HG03442 (cell line): Measurements from ENCODE around the gene MTX1.
"Not testable (repeated sequence)": the region's sequence is repeated elsewhere in the genome, so short reads cannot be mapped to it uniquely, and the experiment has no call there.

Source experiments
- ATAC-seq: cut with Tn5 transposase; IDR thresholded peaks from one replicate; pipeline ENCODE4 v1.9.1; 2021; ENCODE audit warnings: mild to moderate bottlenecking, moderate library complexity; ENCODE audit not compliant: unreplicated experiment

The MTX1 gene, protein sequence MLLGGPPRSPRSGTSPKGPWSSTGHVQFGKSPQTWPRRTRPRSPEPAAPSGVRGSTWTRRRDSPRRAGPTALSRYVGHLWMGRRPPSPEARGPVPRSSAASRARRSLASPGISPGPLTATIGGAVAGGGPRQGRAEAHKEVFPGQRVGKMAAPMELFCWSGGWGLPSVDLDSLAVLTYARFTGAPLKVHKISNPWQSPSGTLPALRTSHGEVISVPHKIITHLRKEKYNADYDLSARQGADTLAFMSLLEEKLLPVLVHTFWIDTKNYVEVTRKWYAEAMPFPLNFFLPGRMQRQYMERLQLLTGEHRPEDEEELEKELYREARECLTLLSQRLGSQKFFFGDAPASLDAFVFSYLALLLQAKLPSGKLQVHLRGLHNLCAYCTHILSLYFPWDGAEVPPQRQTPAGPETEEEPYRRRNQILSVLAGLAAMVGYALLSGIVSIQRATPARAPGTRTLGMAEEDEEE

GRCh38 chr1:155208541-155209311, at the start of gene MTX1:
Gene MTX1, plus strand, starts transcription at chr1:155208695. Its CDS starts 110 bp downstream, at chr1:155208805.
- peak; percentile 78 for ATAC-seq

GRCh38 chr1:155158991-155159390, 49.5 kb upstream of the MTX1 start:
- no peak for ATAC-seq

DNA sequence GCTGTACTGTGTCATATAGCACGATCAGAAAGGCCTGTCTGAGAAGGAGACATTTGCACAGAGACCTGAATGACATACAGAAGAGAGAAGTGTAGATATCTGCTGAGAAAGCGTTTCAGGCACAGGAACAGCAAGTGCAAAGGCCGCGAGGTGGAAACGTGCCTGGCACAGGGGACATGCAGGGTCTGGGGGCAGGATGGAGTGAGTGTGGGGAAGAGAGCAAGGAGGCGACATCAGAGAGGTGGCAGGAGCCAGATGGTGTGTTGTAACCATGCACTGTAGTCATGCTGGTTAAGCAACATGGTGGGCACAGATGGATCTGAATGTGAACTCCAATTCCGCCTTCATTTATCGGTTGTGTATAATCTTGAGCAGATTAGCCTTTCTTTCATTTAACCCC, 48.4 kb upstream of the MTX1 start:
- no peak for ATAC-seq

- ATAC-seq = not testable (repeated sequence)
Measured at GRCh38 chr1:155162631-155163030, 45.9 kb upstream of the MTX1 start.

- ATAC-seq = not testable (repeated sequence)
Measured at GRCh38 chr1:155163785-155164184, 44.7 kb upstream of the MTX1 start.

DNA sequence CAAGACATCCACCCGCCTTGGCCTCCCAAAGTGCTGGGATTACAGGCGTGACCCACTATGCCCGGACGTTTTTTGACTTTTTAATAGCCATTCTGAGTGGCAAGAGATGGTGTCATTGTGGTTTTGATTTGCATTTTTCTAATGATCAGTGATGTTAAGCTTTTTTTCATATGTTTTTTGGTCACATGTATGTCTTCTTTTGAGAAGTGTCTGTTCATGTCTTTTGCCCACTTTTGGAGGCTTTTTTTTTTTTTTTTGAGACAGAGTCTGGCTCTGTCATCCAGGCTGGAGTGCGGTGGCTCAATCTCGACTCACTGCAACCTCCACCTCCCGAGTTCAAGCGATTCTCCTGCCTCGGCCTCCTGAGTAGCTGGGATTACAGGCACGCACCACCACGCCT, 43.9 kb upstream of the MTX1 start:
- ATAC-seq = not testable (repeated sequence)

- ATAC-seq = no peak
Measured at GRCh38 chr1:155166051-155166470, 42.4 kb upstream of the MTX1 start.

DNA sequence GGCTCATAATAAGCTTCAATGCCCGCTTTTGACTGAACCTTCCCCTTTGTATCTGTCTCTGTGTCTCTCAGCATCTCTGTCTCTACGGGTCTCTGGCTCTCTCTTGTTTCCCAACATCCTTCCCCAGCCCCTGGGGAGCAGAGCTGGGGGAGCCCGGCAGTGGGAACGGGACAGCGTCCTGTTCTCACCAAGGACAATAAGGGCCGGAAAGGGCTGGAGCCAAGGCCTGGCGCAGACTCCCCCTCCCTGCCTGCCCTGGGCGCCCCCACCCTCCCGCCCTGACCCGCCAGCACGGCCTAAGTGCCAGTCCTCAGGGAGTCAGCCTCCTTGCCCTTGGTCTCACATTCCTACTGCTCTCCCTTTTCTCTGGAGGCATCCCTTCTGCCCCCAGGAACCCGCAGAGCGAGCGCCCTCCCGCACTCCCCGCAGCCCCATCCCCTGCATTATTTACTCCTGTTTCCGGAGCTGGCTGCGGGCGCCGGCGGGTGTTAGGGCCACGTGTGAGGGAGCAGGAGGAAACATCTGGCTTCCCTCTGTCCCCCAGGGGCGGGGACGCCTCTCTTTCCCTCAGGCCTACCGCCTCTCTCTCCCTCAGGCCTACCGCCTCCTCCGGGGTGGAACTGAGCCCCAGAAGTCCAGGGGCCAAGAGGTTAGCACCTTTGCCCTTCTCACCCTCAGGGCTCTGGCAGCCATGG, 41.9 kb upstream of the MTX1 start:
- ATAC-seq = no peak

- no peak for ATAC-seq
Measured at GRCh38 chr1:155167166-155168104, 41.1 kb upstream of the MTX1 start.

DNA sequence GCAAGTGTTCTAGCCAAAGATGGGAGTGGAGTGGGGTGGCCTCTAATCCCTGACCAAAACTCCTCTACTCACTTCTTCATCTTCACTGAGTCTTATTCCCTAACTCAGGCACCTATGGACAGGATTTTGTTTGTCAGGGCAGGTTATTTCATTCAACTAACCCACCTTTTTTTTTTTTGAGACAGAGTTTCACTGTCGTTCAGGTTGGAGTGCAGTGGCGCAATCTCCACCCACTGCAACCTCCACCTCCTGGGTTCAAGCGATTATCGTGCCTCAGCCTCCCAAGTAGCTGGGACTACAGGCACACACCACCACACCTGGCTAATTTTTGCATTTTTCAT, 40.4 kb upstream of the MTX1 start:
- not testable (repeated sequence) for ATAC-seq

DNA sequence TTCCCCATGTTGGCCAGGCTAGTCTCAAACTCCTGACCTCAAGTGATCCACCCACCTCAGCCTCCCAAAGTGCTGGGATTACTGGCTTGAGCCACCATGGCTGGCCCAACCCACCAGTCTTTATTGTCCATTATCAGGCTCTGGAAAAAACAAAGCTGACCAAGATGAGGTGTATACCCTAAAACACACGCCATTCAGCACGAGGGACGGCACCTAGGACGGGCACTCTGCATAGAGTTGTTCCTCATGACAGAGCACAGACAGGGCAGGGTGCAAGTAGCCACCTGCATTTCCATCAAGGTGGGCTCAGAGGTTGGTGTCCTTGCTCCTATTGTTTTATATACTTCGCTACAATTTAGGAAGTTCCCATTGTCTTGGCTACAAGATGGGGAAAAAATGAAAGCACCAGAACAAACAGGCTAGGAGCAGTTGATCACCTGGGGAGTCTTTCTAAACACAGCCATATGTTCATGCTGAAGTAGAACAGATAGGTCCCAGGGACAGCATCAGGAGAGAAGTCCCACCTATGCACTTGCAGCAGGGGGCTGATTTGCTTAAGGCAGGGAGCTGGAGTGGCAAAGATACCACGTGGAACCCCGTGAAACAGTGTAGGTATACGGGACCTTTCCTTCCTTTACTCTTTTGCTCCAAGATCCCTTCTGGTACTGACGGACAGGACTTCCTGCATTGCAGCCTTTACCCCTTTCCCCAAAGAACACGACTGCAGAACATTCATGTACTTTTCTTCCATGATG, 39.9 kb upstream of the MTX1 start:
- ATAC-seq = no peak

- ATAC-seq = no peak
Measured at GRCh38 chr1:155169541-155169940, 39.0 kb upstream of the MTX1 start.

- no peak for ATAC-seq
Measured at GRCh38 chr1:155170101-155170785, 38.3 kb upstream of the MTX1 start.

DNA sequence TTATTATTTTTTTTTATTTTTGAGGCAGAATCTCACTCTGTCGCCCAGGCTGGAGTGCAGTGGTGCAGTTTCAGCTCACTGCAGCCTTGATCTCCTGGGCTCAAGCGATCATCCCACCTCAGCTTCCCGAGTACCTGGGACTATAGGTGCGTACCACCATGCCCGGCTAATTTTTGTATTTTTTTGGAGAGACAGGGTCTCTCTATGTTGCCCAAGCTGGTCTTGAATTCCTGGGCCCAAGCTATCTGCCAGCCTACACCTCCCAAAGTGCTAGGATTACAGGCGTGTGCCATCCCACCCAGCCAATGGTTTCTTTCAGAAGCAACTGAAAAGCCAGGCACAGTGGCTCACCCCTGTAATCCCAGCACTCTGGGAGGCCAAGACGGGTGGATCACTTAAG, 37.7 kb upstream of the MTX1 start:
- no peak for ATAC-seq

DNA sequence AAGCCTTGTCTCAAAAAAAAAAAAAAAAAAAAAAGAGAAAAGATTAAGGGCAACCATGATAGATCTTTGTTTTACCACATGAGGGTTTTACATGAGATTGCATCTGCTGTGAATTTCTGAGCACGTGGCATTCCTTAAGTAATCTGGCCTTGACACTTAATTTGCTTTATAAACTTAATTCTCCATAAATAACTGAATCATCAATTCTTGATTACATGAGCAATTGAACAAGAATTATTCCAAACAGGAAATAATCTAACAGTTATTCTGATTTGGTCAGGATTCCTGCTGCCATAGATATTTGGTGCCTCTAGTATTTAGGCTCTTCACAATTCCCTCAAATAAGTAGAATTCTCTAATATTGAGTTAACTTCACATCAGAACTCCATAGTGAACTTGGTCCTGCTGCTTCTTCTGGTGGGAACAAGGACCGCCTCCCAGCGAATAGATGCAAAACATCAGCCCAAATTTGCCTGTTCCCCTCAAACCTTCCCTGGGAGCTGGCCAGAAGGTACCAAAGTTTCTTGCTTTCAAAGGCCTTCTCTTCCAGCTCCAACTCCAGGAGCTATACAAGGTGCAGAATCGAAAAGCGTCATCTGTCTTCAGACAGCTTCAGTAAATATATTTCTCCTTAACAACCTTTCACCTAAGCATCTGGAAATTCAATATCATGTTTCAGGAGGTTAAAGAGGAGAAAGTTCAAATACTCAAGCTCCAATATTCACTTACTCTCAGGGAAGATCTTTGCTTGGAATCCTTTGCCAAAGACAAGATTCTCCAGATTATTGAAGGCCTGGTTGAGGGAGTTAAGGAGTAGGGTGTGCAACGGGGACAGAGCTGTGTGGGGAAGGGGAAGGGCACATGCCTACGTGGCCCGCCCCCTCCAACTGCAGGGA, 36.4 kb upstream of the MTX1 start:
- no peak for ATAC-seq

- peak; percentile 69 for ATAC-seq
Measured at GRCh38 chr1:155172732-155173477, 35.6 kb upstream of the MTX1 start, which contains the start of gene KRTCAP2. Gene KRTCAP2, minus strand, starts transcription at chr1:155173304. Its CDS starts 80 bp downstream, at chr1:155173224.
